Progenitor cell of endocrine pancreas (in vitro differentiated cells): ENCODE data around the gene PARP16. TPM values are rescaled to one million over a fixed set of nuclear protein-coding genes. Genes with fewer than 3 reads are reported as not detected.
A peak's percentile ranks its signal among the peaks of the same experiment; 100 is the strongest.
"Not testable (repeated sequence)": the region's sequence is repeated elsewhere in the genome, so short reads cannot be mapped to it uniquely, and the experiment has no call there.

Source experiments
- DNase-seq: peaks from one replicate; pipeline ENCODE4 v3.0.0; 2021; ENCODE audit warnings: low spot score; ENCODE audit not compliant: unreplicated experiment
- H3K27ac Mint-ChIP-seq: 2 replicates; pipeline ENCODE4 v1.8.0; 2021; ENCODE audit warnings: mild to moderate bottlenecking, moderate library complexity, mixed read lengths
- H3K27me3 Mint-ChIP-seq: 2 replicates; pipeline ENCODE4 v1.8.0; 2021; ENCODE audit warnings: mixed read lengths
- H3K36me3 Mint-ChIP-seq: 2 replicates; pipeline ENCODE4 v1.8.0; 2022; ENCODE audit warnings: mixed read lengths; ENCODE audit not compliant: insufficient read depth
- H3K4me1 Mint-ChIP-seq: 2 replicates; pipeline ENCODE4 v1.8.0; 2021; ENCODE audit warnings: low read depth, mixed read lengths
- H3K4me3 Mint-ChIP-seq: 2 replicates; pipeline ENCODE4 v1.8.0; 2021; ENCODE audit warnings: low read depth, mild to moderate bottlenecking, moderate library complexity, mixed read lengths
- H3K9me3 Mint-ChIP-seq: 2 replicates; pipeline ENCODE4 v1.8.0; 2021; ENCODE audit warnings: low read depth, mixed read lengths
- total RNA-seq: library from RNA; stranded (reverse); gene quantifications from 2 replicates; pipeline ENCODE4 v1.2.1, GENCODE V29; 2021
- TF ChIP-seq, protein P1 (sequence below): fragments of 200-600 bp; sonication (generic); IDR thresholded peaks from one replicate; pipeline ENCODE4 v1.5.0; 2021; ENCODE audit warnings: antibody characterized with exemption, mild to moderate bottlenecking; ENCODE audit not compliant: unreplicated experiment

Gene PARP16
- total RNA-seq, 1 donor from 2014 or later = 10.5 TPM

DNA sequence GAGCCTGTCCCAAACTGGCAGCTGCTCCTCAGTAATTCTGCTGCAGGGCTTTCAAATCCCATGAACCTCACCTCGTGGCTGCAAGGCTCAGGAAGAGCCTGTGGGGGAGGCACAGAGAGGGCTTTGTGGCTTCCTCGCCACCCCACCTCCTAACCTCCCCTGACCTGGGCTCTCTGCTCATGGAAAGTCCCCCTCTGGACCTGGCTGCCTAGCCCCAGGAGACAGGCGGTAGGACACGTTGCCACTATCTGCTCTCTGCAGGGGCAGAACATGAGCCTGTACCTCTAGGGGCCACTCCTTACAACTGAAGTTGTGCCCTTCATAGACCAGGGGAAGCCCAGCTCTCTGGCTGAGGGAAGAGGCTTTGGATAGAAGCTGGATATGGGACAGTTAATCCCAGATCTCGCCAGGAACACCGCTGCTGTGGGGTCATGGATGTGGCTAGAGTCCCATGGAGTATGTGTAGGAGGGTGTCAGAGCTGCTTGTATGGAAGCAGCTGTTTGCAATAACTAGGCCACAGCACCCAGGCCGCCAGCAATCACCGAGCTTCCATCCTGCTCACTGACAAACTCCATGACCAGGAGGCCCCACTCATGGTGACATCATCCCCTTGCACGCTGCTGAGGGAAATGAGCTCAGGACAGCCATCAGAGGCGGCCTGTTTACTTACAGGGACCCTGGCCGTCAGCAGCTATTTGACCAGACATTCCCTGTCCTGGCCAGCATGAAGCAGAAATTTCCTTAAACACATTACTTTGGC lies 41.4 kb downstream of the PARP16 start:
- Mint-ChIP-seq H3K36me3 (peaks cover 5% of the 10 kb centered on the region), H3K27ac (peak overlapping the region; percentile 49), H3K4me1 (peaks cover 11% of the 10 kb centered on the region), H3K4me3 (no peak overlapping the region), H3K9me3 (no peaks in the 10 kb centered on the region), H3K27me3 (no peaks in the 10 kb centered on the region)
- DNase-seq = no peak
- TF ChIP-seq, protein P1, sequence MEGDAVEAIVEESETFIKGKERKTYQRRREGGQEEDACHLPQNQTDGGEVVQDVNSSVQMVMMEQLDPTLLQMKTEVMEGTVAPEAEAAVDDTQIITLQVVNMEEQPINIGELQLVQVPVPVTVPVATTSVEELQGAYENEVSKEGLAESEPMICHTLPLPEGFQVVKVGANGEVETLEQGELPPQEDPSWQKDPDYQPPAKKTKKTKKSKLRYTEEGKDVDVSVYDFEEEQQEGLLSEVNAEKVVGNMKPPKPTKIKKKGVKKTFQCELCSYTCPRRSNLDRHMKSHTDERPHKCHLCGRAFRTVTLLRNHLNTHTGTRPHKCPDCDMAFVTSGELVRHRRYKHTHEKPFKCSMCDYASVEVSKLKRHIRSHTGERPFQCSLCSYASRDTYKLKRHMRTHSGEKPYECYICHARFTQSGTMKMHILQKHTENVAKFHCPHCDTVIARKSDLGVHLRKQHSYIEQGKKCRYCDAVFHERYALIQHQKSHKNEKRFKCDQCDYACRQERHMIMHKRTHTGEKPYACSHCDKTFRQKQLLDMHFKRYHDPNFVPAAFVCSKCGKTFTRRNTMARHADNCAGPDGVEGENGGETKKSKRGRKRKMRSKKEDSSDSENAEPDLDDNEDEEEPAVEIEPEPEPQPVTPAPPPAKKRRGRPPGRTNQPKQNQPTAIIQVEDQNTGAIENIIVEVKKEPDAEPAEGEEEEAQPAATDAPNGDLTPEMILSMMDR = no peak

GRCh38 chr15:65244638-65245037 lies 42.0 kb downstream of the PARP16 start:
- TF ChIP-seq, protein P1 = no peak
- Mint-ChIP-seq H3K9me3 (no peaks in the 10 kb centered on the region), H3K27me3 (no peaks in the 10 kb centered on the region), H3K4me3 (no peak overlapping the region), H3K27ac (no peak overlapping the region), H3K36me3 (peaks cover 5% of the 10 kb centered on the region), H3K4me1 (peaks cover 11% of the 10 kb centered on the region)
- no peak for DNase-seq

DNA sequence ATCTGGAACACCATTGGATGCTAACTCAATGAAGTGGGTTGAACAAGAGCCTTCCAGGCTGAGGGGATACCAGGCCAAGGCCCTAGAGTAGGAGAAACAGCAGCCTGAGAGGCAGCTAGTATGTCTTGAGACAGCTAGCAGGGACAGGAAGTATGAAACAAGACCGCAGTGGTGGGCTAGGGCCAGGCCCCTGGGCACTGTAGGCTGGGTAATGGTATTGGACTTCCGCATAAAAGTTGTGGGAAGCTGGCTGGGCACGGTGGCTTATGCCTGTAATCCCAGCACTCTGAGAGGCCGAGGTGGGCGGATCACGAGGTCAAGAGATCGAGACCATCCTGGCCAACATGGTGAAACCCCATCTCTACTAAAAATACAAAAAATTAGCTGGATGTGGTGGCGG lies 50.2 kb downstream of the PARP16 start:
- H3K4me3 Mint-ChIP-seq, DNase-seq, H3K27me3 Mint-ChIP-seq, H3K9me3 Mint-ChIP-seq, H3K4me1 Mint-ChIP-seq, H3K36me3 Mint-ChIP-seq, H3K27ac Mint-ChIP-seq: not testable (repeated sequence)

- Mint-ChIP-seq H3K4me1 (no peaks in the 10 kb centered on the region), H3K36me3 (no peaks in the 10 kb centered on the region), H3K27me3 (no peaks in the 10 kb centered on the region), H3K27ac (no peak overlapping the region), H3K9me3 (no peaks in the 10 kb centered on the region), H3K4me3 (no peak overlapping the region)
- no peak for DNase-seq
- TF ChIP-seq, protein P1 = no peak
These were observed 53.0 kb downstream of the PARP16 start for GRCh38 chr15:65233696-65234095.

DNA sequence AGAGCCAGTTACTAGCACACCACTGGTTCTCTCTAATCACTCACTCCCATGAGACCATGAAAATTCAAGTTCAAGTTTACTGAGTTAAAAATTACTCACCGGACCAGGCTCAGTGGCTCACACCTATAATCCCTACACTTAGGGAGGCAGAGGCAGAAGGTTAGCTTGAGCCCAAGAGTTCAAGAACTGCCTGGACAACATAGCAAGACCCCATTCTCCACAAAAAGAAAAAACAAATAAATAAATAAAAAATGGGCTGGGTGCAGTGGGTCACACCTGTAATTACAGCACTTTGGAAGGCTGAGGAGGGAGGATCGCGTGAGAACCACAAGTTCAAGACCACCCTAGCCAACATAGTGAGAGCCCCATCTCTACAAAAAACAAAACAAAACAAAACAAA lies 54.2 kb downstream of the PARP16 start:
- H3K4me3 Mint-ChIP-seq = no peak overlapping the region
- H3K27me3 Mint-ChIP-seq = no peaks in the 10 kb centered on the region
- TF ChIP-seq, protein P1 = no peak
- H3K27ac Mint-ChIP-seq = no peak overlapping the region
- H3K4me1 Mint-ChIP-seq = peaks cover 1% of the 10 kb centered on the region
- H3K36me3 Mint-ChIP-seq = no peaks in the 10 kb centered on the region
- no peak for DNase-seq
- H3K9me3 Mint-ChIP-seq = no peaks in the 10 kb centered on the region

- Mint-ChIP-seq H3K4me3 (no peak overlapping the region), H3K9me3 (no peaks in the 10 kb centered on the region), H3K27ac (peak overlapping the region; percentile 56), H3K4me1 (peaks cover 6% of the 10 kb centered on the region), H3K36me3 (no peaks in the 10 kb centered on the region), H3K27me3 (no peaks in the 10 kb centered on the region)
- DNase-seq = no peak
- TF ChIP-seq, protein P1 = no peak
These were observed 55.4 kb downstream of the PARP16 start for GRCh38 chr15:65231306-65231705.

DNA sequence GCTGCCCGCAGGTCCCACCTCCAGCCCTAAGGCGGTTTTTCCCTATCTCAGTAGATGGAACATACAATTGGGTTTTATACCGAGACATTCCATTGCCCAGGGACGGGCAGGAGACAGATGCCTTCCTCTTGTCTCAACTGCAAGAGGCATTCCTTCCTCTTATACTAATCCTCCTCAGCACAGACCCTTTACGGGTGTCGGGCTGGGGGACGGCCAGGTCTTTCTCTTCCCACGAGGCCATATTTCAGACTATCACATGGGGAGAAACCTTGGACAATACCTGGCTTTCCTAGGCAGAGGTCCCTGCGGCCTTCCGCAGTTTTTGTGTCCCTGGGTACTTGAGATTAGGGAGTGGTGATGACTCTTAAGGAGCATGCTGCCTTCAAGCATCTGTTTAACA lies 59.8 kb downstream of the PARP16 start:
- not testable (repeated sequence) for H3K36me3 Mint-ChIP-seq, H3K4me1 Mint-ChIP-seq
- H3K27ac Mint-ChIP-seq = peak overlapping the region; percentile 95

More for the DNA sequence above, 59.8 kb downstream of the PARP16 start:
- not testable (repeated sequence) for H3K27me3 Mint-ChIP-seq, DNase-seq, H3K4me3 Mint-ChIP-seq, H3K9me3 Mint-ChIP-seq
